Testis (tissue), 2 donors: ENCODE results near the gene COQ7.

Experiments used
- CTCF ChIP-seq, 3 experiments: fragments of 450-650 bp in 2 of 3; fragments of 200-600 bp in 1 of 3; sonication (generic) in 1 of 3; IDR thresholded peaks; one replicate each; pipeline ENCODE4 v1.5.1; 2016 to 2019; ENCODE audit warnings: antibody characterized with exemption in 3 of 3, mild to moderate bottlenecking in 2 of 3, moderate library complexity in 1 of 3
- POLR2A ChIP-seq: fragments of 450-650 bp; IDR thresholded peaks from one replicate; pipeline ENCODE4 v1.6.1; 2017; ENCODE audit warnings: antibody characterized with exemption, mild to moderate bottlenecking, moderate library complexity

- TF ChIP-seq CTCF (IDR thresholded peaks at IDR 0.05) = no peak
- no peak for TF ChIP-seq POLR2A
Observed at GRCh38 chr16:19105131-19105530, 37.7 kb downstream of the COQ7 start.
